ENCODE measurements around the gene NUP155.
A peak's percentile ranks its signal among the peaks of the same experiment; 100 is the strongest.

NUP155 gene

GRCh38 chr5:37248421-37248969 lies 122.4 kb downstream of the NUP155 start:
- no peak for TF ChIP-seq ZNF274 (IDR thresholded peaks at IDR 0.05; ENCODE audit: low read depth, low read length)
- H3K4me3 ChIP-seq (ENCODE audit: low read length), result peak overlapping the region; percentile 92

DNA sequence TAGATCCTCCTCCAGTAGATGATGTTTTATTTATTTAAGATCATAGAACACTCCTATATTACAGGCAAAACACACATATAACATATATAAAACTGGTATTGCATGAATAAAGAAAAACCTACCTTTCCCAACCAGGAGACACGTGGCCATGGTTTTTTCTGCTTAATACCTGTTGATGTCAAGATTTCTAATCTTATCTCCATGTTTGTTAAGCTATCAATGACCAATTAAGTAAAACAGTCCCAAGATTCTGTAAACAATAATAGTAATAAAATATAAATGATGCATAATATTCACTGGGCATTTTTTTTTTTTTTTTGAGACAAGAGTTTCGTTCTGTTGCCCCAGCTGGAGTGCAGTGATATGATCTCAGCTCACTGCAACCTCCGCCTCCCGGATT lies 123.4 kb downstream of the NUP155 start:
- H3K4me3 ChIP-seq (ENCODE audit: low read length), result no peak overlapping the region
- no peak for TF ChIP-seq ZNF274 (IDR thresholded peaks at IDR 0.05; ENCODE audit: low read depth, low read length)

DNA sequence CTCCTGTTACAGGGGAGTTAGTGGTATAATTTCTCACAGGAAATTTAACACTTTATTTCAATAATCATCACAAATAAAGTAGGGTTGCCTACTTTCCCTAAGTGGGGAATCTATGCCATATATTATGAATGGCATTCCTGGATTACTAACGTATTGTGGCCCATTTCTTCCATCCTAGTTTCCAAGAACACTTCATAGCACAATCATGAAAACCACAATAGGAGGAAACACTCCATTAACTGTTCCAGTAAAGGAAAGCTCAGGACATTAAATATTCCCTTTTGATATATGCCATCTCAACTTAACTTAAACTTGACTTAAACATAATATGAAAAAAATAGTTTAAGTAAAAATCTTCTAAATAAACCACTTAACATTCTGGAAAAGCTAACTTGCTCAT lies 123.9 kb downstream of the NUP155 start:
- no peak overlapping the region for H3K4me3 ChIP-seq (ENCODE audit: low read length)
- no peak for TF ChIP-seq ZNF274 (IDR thresholded peaks at IDR 0.05; ENCODE audit: low read depth, low read length)
